PC-9 (cell line): ENCODE measurements around the gene IL15.

Experiments
- CTCF ChIP-seq: fragments of 200-600 bp; sonication (generic); conservative IDR thresholded peaks from 2 replicates; pipeline ENCODE4 v1.6.1; 2017; ENCODE audit warnings: mixed run types, antibody characterized with exemption, mild to moderate bottlenecking, moderate library complexity
- EZH2 ChIP-seq: fragments of 200-600 bp; sonication (generic); IDR thresholded peaks from 2 replicates; pipeline ENCODE4 v1.8.0; 2017; ENCODE audit warnings: antibody characterized with exemption, low read depth

DNA sequence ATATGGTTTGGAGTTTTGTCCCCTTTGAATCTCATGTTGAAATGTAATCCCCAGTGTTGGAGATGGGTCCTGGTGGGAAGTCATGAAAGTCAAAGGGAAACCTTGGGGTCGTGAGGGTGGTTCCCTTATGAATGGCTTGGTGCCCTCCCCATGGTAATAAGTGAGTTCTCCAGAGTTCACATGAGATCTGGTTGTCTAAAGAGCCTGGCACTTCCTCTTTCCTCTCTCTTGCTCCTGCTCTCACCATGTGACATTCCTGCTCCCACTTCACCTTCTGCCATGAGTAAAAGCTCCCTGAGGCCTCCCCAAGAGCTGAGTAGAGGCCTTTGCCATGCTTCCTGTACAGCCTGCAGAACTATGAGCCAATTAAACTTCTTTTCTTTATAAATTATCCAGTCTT, 5.5 kb upstream of the IL15 start:
- TF ChIP-seq CTCF (no peak), EZH2 (no peak)
